NK-92 (cell line): Measurements from ENCODE around the gene RAPGEF2.
"Not testable (repeated sequence)": the region's sequence is repeated elsewhere in the genome, so short reads cannot be mapped to it uniquely, and the experiment has no call there.

Experiments
- DNase-seq: peaks from one replicate; lab custom pipeline; 2025; ENCODE audit not compliant: unreplicated experiment; lab: John Stamatoyannopoulos, UW

RAPGEF2 gene

GRCh38 chr4:159303435-159303834 is 200.6 kb downstream of the RAPGEF2 start:
- DNase-seq, result no peak

GRCh38 chr4:159305129-159305528 is 202.2 kb downstream of the RAPGEF2 start:
- no peak for DNase-seq

GRCh38 chr4:159307929-159308328 is 205.1 kb downstream of the RAPGEF2 start:
- no peak for DNase-seq

- no peak for DNase-seq
These were observed 205.9 kb downstream of the RAPGEF2 start for GRCh38 chr4:159308566-159309340.

GRCh38 chr4:159312236-159312635 is 209.4 kb downstream of the RAPGEF2 start:
- no peak for DNase-seq

GRCh38 chr4:159315879-159316278 is 213.0 kb downstream of the RAPGEF2 start:
- not testable (repeated sequence) for DNase-seq

GRCh38 chr4:159317203-159317602 is 214.3 kb downstream of the RAPGEF2 start:
- no peak for DNase-seq

GRCh38 chr4:159319027-159319426 is 216.1 kb downstream of the RAPGEF2 start:
- DNase-seq, result no peak

- DNase-seq, result no peak
These were observed 223.6 kb downstream of the RAPGEF2 start for GRCh38 chr4:159326480-159326879.

GRCh38 chr4:159328766-159329165 is 225.9 kb downstream of the RAPGEF2 start:
- no peak for DNase-seq

GRCh38 chr4:159334461-159334860 is 231.6 kb downstream of the RAPGEF2 start:
- DNase-seq, result no peak

GRCh38 chr4:159337041-159337440 is 234.2 kb downstream of the RAPGEF2 start:
- DNase-seq, result no peak

GRCh38 chr4:159341522-159341921 is 238.6 kb downstream of the RAPGEF2 start:
- DNase-seq, result no peak

GRCh38 chr4:159342374-159342773 is 239.5 kb downstream of the RAPGEF2 start:
- no peak for DNase-seq

GRCh38 chr4:159343116-159343515 is 240.2 kb downstream of the RAPGEF2 start:
- no peak for DNase-seq

GRCh38 chr4:159344877-159345276 is 242.0 kb downstream of the RAPGEF2 start:
- DNase-seq, result no peak

GRCh38 chr4:159346681-159347080 is 243.8 kb downstream of the RAPGEF2 start:
- no peak for DNase-seq

- no peak for DNase-seq
These were observed 244.9 kb downstream of the RAPGEF2 start for GRCh38 chr4:159347813-159348212.

GRCh38 chr4:159349332-159349731 is 246.5 kb downstream of the RAPGEF2 start:
- no peak for DNase-seq

- no peak for DNase-seq
These were observed 249.7 kb downstream of the RAPGEF2 start for GRCh38 chr4:159352609-159353008.

GRCh38 chr4:159353422-159354116 is 250.7 kb downstream of the RAPGEF2 start:
- no peak for DNase-seq

GRCh38 chr4:159355466-159355865 is 252.6 kb downstream of the RAPGEF2 start:
- no peak for DNase-seq
